Endodermal cell (in vitro differentiated cells): ENCODE measurements around the gene FBXW11. TPM values are rescaled to one million over a fixed set of nuclear protein-coding genes. Genes with fewer than 3 reads are reported as not detected.
A peak's percentile ranks its signal among the peaks of the same experiment; 100 is the strongest.

Experiments used
- DNase-seq: peaks from one replicate; pipeline ENCODE4 v3.0.0-alpha.2; 2017
- H3K27ac ChIP-seq: 2 replicates; pipeline ENCODE4 v1.5.1; 2013; ENCODE audit warnings: mild to moderate bottlenecking, low read depth, low read length, moderate library complexity
- H3K27me3 ChIP-seq: 2 replicates; pipeline ENCODE4 v1.6.1; 2013; ENCODE audit warnings: mild to moderate bottlenecking, low read length, moderate library complexity; ENCODE audit not compliant: insufficient read depth, control insufficient read depth, poor library complexity, severe bottlenecking
- H3K36me3 ChIP-seq: 2 replicates; pipeline ENCODE4 v1.7.0; 2013; ENCODE audit warnings: mild to moderate bottlenecking, low read length, moderate library complexity; ENCODE audit not compliant: control insufficient read depth, insufficient read depth
- H3K4me1 ChIP-seq: one replicate; pipeline ENCODE4 v1.7.0; 2013; ENCODE audit warnings: low read length; ENCODE audit not compliant: control insufficient read depth, insufficient read depth
- H3K4me3 ChIP-seq: 2 replicates; pipeline ENCODE4 v1.5.1; 2013; ENCODE audit warnings: mild to moderate bottlenecking, low read length, moderate library complexity
- H3K9ac ChIP-seq: 2 replicates; pipeline ENCODE4 v1.6.1; 2013; ENCODE audit warnings: mild to moderate bottlenecking, low read length, moderate library complexity; ENCODE audit not compliant: poor library complexity, severe bottlenecking; ENCODE audit errors: extremely low read depth
- H3K9me3 ChIP-seq: 2 replicates; pipeline ENCODE4 v1.6.1; 2013; ENCODE audit warnings: mild to moderate bottlenecking, low read length, moderate library complexity; ENCODE audit not compliant: control insufficient read depth
- H3K27ac Mint-ChIP-seq: 2 replicates; pipeline ENCODE4 v1.8.0; 2020; ENCODE audit warnings: mixed read lengths
- H3K27me3 Mint-ChIP-seq: 2 replicates; pipeline ENCODE4 v1.8.0; 2021; ENCODE audit warnings: mild to moderate bottlenecking, mixed read lengths; ENCODE audit not compliant: insufficient read depth
- H3K36me3 Mint-ChIP-seq: 2 replicates; pipeline ENCODE4 v1.8.0; 2020; ENCODE audit warnings: low read depth, mixed read lengths
- H3K4me1 Mint-ChIP-seq: 2 replicates; pipeline ENCODE4 v1.8.0; 2020; ENCODE audit warnings: mixed read lengths
- H3K4me3 Mint-ChIP-seq: 2 replicates; pipeline ENCODE4 v1.8.0; 2020; ENCODE audit warnings: mild to moderate bottlenecking, moderate library complexity, mixed read lengths
- H3K9me3 Mint-ChIP-seq: 2 replicates; pipeline ENCODE4 v1.8.0; 2020; ENCODE audit warnings: mild to moderate bottlenecking, mixed read lengths
- WGBS, 2 experiments: methylation state at CpG; one replicate each; pipeline versions ENCODE4 v1.1.5 to v1.1.7; 2013; ENCODE audit warnings: missing lambda C conversion rate in 2 of 2, mixed read lengths in 1 of 2; ENCODE audit not compliant: insufficient coverage in 1 of 2, insufficient read length in 1 of 2; 5-methylcytosine and 5-hydroxymethylcytosine counted together
- total RNA-seq, 2 donors: library from RNA; stranded (reverse); fragmentation: NEBNext Ultra II Directional in 1 of 2; extraction: Animal tissue kit (Norgen Biotek cat#: 25700) in 1 of 2; gene quantifications; 2 replicates in 1 of 2; 3 replicates in 1 of 2; pipeline ENCODE4 v1.2.1, GENCODE V29; 2021
- TF ChIP-seq, protein P1 (sequence below): fragments of 200-600 bp; sonication (generic); conservative IDR thresholded peaks from 2 replicates; pipeline ENCODE4 v1.5.0; 2021; ENCODE audit warnings: antibody characterized with exemption, mild to moderate bottlenecking

FBXW11 gene
- total RNA-seq, 2 donors from 2014 or later, result 42.2 to 49.4 TPM

DNA sequence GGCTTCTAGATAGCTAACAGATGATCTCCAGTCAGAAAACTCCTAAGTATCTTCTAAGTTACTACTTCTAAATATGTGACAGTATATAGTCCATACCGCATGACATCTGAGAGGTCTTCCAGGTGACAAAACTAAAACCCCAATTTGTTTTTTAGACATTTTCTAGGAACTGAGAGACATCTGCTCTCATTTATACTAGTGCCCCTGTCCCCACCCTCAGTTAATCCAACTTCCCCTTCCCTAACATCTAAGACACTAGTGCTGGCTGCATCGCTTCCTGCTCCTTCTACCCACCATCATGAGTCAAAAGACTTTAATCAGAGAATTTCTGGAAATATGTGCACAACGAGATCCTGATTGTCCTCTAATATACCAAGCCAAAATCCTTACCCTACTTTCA, 37.9 kb downstream of the FBXW11 start:
- Mint-ChIP-seq H3K36me3 (peaks cover 13% of the 10 kb centered on the region), H3K4me3 (no peak overlapping the region), H3K4me1 (peaks cover 28% of the 10 kb centered on the region), H3K27me3 (no peaks in the 10 kb centered on the region), H3K27ac (peak overlapping the region; percentile 32), H3K9me3 (peaks cover 2% of the 10 kb centered on the region)
- Histone ChIP-seq H3K4me3 (no peak overlapping the region), H3K9me3 (no peaks in the 10 kb centered on the region), H3K27me3 (no peaks in the 10 kb centered on the region), H3K9ac (no peak overlapping the region), H3K4me1 (peaks cover 13% of the 10 kb centered on the region), H3K27ac (no peak overlapping the region), H3K36me3 (peaks cover 14% of the 10 kb centered on the region)
- TF ChIP-seq, protein P1, sequence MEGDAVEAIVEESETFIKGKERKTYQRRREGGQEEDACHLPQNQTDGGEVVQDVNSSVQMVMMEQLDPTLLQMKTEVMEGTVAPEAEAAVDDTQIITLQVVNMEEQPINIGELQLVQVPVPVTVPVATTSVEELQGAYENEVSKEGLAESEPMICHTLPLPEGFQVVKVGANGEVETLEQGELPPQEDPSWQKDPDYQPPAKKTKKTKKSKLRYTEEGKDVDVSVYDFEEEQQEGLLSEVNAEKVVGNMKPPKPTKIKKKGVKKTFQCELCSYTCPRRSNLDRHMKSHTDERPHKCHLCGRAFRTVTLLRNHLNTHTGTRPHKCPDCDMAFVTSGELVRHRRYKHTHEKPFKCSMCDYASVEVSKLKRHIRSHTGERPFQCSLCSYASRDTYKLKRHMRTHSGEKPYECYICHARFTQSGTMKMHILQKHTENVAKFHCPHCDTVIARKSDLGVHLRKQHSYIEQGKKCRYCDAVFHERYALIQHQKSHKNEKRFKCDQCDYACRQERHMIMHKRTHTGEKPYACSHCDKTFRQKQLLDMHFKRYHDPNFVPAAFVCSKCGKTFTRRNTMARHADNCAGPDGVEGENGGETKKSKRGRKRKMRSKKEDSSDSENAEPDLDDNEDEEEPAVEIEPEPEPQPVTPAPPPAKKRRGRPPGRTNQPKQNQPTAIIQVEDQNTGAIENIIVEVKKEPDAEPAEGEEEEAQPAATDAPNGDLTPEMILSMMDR, result no peak
- 94 to 95% methylated on average over 3 of the region's 3 CpGs for WGBS, 2 experiments
- DNase-seq, result no peak

DNA sequence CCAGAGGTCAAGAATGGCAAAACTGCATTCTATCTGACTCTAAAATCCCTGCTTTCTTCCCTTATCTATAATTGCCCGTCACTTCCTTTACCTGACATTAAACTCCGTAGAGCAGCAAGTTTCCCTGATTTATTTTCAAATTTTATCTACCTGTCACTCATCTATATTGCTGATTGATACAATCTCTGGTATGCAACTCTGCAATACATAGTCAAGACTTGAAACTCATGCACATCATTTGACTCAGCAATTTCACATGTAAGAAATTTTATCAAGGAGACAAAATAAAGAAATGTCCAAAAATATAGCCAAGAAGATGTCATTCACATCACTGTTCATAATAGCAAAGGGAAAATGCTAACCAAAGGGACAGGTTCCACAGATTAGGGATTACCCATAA, 39.5 kb downstream of the FBXW11 start:
- Mint-ChIP-seq H3K27ac (no peak overlapping the region), H3K9me3 (peaks cover 2% of the 10 kb centered on the region), H3K36me3 (peaks cover 13% of the 10 kb centered on the region), H3K4me3 (no peak overlapping the region), H3K27me3 (no peaks in the 10 kb centered on the region), H3K4me1 (peaks cover 37% of the 10 kb centered on the region)
- TF ChIP-seq, protein P1, result no peak
- peaks cover 14% of the 10 kb centered on the region for H3K36me3 ChIP-seq
- H3K4me1 ChIP-seq, result peaks cover 13% of the 10 kb centered on the region
- H3K27me3 ChIP-seq, result no peaks in the 10 kb centered on the region
- no peak overlapping the region for H3K9ac ChIP-seq
- H3K27ac ChIP-seq, result no peak overlapping the region
- WGBS, 2 experiments, result 84 to 91% methylated on average over 2 of the region's 2 CpGs
- no peak overlapping the region for H3K4me3 ChIP-seq
- no peak for DNase-seq
- no peaks in the 10 kb centered on the region for H3K9me3 ChIP-seq

DNA sequence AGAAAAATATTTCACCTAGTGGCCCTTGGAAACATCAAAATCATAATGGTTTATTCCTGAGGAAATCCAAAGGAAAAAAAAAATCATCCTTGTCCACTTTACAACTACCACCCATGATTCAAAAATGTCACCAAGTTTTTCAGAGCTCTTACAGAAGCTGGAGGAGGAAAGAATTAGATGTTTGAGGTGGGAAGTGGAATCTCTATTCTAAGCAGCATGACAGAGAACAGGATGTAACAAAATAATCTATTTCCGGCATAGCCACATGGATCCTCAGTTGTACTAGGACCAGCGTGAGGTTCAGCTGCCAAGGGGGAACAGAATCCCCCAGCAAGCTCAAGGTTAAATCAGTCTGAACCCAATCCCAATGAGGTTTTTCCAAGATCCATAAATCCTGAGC, 40.2 kb downstream of the FBXW11 start:
- Mint-ChIP-seq H3K36me3 (peaks cover 12% of the 10 kb centered on the region), H3K4me1 (peaks cover 36% of the 10 kb centered on the region), H3K27me3 (no peaks in the 10 kb centered on the region), H3K9me3 (peaks cover 2% of the 10 kb centered on the region), H3K4me3 (no peak overlapping the region), H3K27ac (peak overlapping the region; percentile 28)
- Histone ChIP-seq H3K36me3 (peaks cover 14% of the 10 kb centered on the region), H3K4me3 (no peak overlapping the region), H3K27ac (no peak overlapping the region), H3K4me1 (peaks cover 13% of the 10 kb centered on the region), H3K9me3 (no peaks in the 10 kb centered on the region), H3K27me3 (no peaks in the 10 kb centered on the region), H3K9ac (no peak overlapping the region)
- 87 to 92% methylated on average over 2 of the region's 2 CpGs for WGBS, 2 experiments
- TF ChIP-seq, protein P1, result no peak
- DNase-seq, result no peak
